ENCODE results near the gene FOXG1. TPM values are rescaled to one million over a fixed set of nuclear protein-coding genes. Genes with fewer than 3 reads are reported as not detected.

Gene FOXG1
- total and polyA plus RNA-seq, 9 of the 15 experiments (the other 6 are each of a cell fraction or from before 2014, with no cell fraction given): 0.56 to 3.7 (median 0.85) TPM

GRCh38 chr14:28778138-28779117 lies 11.8 kb downstream of the FOXG1 start:
- Histone ChIP-seq H3K9me1 (ENCODE audit: control insufficient read depth, insufficient read depth, low read length) (no peaks in the 10 kb centered on the region), H3K4me3 (no peak overlapping the region), H3K27me3 (ENCODE audit: control insufficient read depth in 2 of 2, insufficient read depth in 2 of 2, low read length in 2 of 2) (peaks cover 3 to 17% of the 10 kb centered on the region in 2 experiments; a peak in 3 of 5 replicates), H3K4me1 (replicated peaks in 1 of 2; ENCODE audit: control insufficient read depth in 2 of 2, insufficient read depth in 2 of 2, low read length in 2 of 2) (peaks cover 0 to 8% of the 10 kb centered on the region in 2 experiments; a peak in 2 of 5 replicates), H2AFZ (ENCODE audit: low read depth, low read length) (no peak overlapping the region), H3K4me2 (ENCODE audit: insufficient read depth, low read length) (no peak overlapping the region), H3K9ac (ENCODE audit: insufficient read depth in 1 of 2, low read depth in 2 of 2, low read length in 2 of 2) (no peak overlapping the region), H3K27ac (ENCODE audit: extremely low read depth, low read depth, low read length) (no peak overlapping the region), H3K79me2 (ENCODE audit: control insufficient read depth, insufficient read depth, low read length) (no peaks in the 10 kb centered on the region), H3K36me3 (ENCODE audit: control insufficient read depth, insufficient read depth, low read length) (no peaks in the 10 kb centered on the region), H3K9me3 (replicated peaks; ENCODE audit: control insufficient read depth, insufficient read depth, low read depth, low read length) (no peaks in the 10 kb centered on the region), H4K20me1 (replicated peaks; ENCODE audit: control insufficient read depth, insufficient read depth, low read length) (no peaks in the 10 kb centered on the region)
- in situ Hi-C loops (cut with MboI): no loop called here
- DNase-seq (ENCODE audit: extremely low read depth in 1 of 4, low spot score in 3 of 4) (no peak), ATAC-seq (no peak), FAIRE-seq (no peak)
- intact Hi-C loops (cut with micrococcal nuclease): no loop called here
- POLR2A ChIA-PET: interaction anchor here (1.4 kb wide), 1 partner anchor 10 kb away, joined by 3 read pairs; no protein-coding TSS in a partner anchor
- 5% methylated on average over 25 of the region's 28 CpGs for WGBS (ENCODE audit: insufficient coverage, low coverage, missing lambda C conversion rate)
- CTCF ChIA-PET (ENCODE audit: low intra/inter-chr PET ratio): no interaction called here
- BruUV-seq (replicated peaks): no TSS peak
- no peak for TF ChIP-seq PTTG1 (tag; IDR thresholded peaks at IDR 0.05; ENCODE audit: low read depth)
- no peak for TF ChIP-seq NUFIP1 (IDR thresholded peaks at IDR 0.05; ENCODE audit: partially characterized antibody)
- TF ChIP-seq BMI1 (IDR thresholded peaks at IDR 0.05; ENCODE audit: low read length): peak; percentile 68; the same call in 1 of the 2 replicates
- TF ChIP-seq ZFP36 (IDR thresholded peaks at IDR 0.05; ENCODE audit: low read depth, low read length, partially characterized antibody): peak; percentile 36
- TF ChIP-seq CBX8 (IDR thresholded peaks at IDR 0.05; ENCODE audit: borderline replicate concordance, extremely low read depth, low read depth, low read length, poor library complexity, severe bottlenecking): peak; percentile 94
- no peak for TF ChIP-seq ZKSCAN1 (IDR thresholded peaks at IDR 0.05; ENCODE audit: low read depth, low read length)
- no peak for TF ChIP-seq NCOA2 (IDR thresholded peaks at IDR 0.05; ENCODE audit: partially characterized antibody in 2 of 2)
- no peak for TF ChIP-seq SRSF3 (IDR thresholded peaks at IDR 0.05; ENCODE audit: insufficient read depth, low read length)
- TF ChIP-seq EWSR1 (IDR thresholded peaks at IDR 0.05; ENCODE audit: borderline replicate concordance, low read depth, partially characterized antibody): no peak
- no peak for TF ChIP-seq THAP7 (CRISPR knock-in tag; IDR thresholded peaks at IDR 0.05)
- peak; percentile 92 for TF ChIP-seq CBX2 (IDR thresholded peaks at IDR 0.05; ENCODE audit: insufficient read depth, low read length, poor library complexity, severe bottlenecking)
- TF ChIP-seq RNF2 (IDR thresholded peaks at IDR 0.05): peak; percentile 89; the same call in 1 of the 2 replicates
- no peak for TF ChIP-seq TBP (optimal IDR thresholded peaks at IDR 0.05; ENCODE audit: low read depth, low read length)
- no peak for TF ChIP-seq HEY1 (CRISPR knock-in tag; IDR thresholded peaks at IDR 0.05; ENCODE audit: borderline replicate concordance)
- TF ChIP-seq THAP12 (CRISPR knock-in tag; IDR thresholded peaks at IDR 0.05): no peak
